SHP77 treated with DMSO at 0.1 percent for 48 hours (cell line): ENCODE data around the gene LHFPL2.

Source experiments
- DNase-seq: peaks from one replicate; lab custom pipeline; 2025; lab: John Stamatoyannopoulos, UW

LHFPL2 gene

DNA sequence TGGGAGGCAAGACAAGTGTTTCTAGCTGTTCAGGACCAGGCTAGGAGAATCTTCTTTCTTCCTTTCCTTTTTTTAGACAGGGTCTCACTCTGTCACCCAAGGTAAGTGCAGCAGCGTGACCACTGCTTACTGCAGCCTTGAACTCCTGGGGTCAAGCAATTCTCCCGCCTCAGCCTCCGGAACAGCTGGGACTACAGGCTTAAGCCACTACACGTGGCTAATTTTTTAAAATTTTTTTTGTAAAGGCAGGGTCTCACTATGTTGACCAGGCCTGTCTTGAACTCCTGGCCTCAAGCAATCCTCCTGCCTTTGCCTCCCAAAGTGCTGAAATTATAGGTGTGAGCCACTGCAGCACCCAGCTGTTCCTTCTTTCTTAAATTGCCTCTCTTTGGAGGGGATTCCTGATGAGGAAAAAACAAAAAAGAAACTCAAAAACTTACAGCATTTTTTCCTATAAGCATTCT lies 53.1 kb downstream of the LHFPL2 start:
- no peak for DNase-seq

DNA sequence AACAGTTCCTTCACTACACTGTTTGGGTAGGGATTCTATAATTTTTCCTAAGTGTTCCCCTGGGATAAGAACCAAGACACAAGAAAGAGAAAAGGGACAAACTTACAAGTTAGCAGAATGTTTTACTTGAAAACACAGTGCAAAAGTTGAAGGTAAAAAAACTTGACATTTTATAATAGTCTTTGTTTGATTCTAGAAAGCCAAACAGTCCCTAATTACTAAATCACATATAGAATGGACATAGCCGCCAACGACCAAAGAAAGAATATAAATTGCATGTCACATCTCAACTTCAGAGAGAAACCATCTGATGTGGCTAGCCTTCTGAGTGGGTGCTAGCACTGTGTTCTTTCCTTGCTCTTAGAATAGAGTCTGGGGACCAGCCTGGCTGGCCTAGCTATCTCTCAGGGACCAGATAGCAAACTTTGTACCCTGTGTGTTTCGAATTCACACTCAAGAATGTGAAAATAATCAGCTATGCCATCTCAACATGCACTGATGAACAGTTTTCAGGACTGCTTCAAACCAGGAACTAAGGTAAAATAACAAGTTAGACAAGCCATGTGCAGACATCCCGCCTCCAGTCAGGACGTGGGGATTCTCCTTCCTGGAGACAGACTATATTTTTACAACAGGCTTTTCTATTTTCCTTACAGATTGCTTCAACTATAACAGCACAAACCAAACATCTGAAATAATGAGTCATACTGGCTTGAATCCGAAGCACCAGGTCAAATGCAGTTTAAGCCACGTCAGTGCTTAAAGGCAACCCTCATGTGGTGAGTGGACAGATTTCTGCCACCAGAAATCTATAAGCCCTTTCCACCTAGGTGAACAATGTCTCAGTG lies 53.7 kb downstream of the LHFPL2 start:
- DNase-seq, result no peak

DNA sequence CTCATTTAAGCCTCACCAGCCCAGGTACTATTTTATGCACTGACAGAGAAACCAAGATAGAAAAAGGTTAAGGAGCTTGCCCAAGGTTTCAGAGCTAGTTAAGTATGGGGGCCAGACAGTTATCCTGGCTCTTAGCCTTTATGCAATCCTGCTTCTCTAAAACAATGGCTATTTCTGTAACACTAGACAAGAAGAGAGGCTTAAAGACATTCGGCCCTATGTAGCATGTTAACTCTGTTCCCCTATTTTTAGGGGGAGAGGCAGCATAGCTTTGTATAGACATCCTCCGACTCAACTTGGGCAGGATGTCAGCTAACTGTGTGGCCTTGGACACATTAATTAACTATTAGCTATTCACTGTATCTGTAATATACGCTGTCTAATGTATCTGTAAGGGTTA lies 54.6 kb downstream of the LHFPL2 start:
- no peak for DNase-seq

DNA sequence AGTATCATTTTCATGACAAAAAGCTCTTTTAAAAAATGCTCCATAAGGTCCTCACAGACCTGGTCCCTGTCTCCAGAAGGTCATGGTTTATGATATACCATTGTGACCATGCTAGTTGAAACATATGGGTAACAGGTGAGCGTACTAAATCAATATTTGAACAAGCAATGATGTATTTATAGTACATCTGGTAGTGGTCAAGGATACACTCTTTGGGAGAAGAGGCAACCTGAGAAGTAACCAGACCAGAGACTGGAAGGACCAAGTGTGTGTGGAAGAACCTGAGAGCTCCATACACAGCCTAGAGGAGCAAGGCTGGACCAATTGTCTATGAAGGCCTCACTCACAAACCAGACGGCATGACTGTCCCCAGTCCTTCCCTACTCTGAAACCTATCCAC lies 55.1 kb downstream of the LHFPL2 start:
- peak; percentile 67 for DNase-seq

DNA sequence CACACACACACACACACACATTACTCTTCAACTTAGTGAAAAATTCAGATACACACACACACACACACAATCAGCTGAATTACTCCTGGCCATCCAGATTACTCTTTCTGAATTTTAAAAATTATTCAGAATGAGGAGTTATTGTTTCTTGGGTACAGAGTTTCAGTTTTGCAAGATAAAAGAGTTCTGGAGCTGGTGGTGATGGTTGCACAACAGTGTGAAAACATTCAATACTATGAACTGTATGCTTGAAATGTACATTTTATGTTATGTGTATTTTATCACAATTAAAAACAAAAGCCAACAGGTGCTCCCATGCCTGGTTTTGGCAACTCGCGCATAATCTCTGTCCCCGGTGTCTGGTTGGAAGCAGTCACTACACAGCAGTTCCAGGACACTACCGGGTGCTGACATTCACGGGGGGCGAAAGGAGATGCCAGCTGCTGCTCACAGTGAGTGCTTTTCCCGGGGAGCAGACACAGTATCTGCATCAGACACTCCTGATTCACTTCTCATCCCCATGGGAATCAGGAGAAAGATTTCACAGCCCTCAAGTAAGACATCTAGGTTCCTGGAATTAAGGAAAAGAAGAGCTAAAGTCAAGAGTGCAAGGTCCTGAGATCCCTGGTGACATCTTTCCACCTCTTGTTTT lies 55.7 kb downstream of the LHFPL2 start:
- no peak for DNase-seq

DNA sequence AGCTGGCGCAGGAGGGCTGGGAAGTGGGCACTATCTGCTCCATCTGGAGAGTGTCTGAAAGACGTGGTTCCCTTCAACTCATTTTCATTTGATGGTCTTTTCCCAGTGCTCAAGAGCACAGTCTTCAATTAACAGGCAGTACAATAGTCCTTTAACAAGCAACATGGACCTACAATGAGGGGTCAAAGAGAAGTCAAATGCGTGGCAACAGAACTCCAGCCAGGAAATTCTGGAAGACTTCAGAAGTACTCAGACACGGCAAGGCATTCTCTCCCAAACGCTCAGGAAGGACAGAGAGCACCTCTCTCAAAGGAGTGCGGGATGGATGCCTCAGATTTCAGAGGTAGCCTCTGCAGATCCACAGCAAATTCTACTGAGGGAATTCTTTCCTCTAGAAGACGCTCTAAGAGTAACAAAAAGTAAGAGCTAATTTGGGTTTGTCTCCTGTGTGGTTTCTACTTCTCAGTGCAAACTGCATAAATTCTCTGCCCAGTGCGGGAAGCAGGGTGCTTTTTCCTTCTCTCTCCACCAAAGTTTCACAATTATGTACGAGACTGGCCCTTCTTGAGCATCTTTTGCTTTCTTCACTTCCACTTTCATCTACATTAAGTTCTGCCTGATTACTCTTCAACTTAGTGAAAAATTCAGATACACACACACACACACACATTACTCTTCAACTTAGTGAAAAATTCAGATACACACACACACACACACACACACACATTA lies 56.4 kb downstream of the LHFPL2 start:
- no peak for DNase-seq

DNA sequence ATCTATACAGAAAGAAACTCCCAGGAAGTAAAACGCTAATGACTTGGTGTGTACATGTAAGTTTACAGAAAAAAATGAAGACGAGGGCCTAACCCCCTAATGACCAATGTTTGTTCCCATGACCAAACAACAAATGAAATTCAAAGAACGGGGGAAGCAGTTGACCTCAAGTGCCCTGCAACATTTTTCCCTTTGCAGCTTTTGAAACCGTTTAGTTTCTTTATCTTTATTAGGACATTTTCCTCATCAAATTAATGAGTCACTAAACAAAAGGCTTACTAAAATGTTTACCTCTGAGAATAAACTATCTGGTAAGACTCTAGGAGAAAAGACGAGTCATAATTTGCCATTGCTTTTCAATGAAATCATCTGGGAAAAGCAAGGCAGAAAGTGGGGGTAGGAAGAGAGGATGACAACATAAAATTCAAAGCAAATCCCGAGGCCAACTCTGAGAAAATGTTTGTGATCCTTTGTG lies 57.4 kb downstream of the LHFPL2 start:
- DNase-seq, result no peak

DNA sequence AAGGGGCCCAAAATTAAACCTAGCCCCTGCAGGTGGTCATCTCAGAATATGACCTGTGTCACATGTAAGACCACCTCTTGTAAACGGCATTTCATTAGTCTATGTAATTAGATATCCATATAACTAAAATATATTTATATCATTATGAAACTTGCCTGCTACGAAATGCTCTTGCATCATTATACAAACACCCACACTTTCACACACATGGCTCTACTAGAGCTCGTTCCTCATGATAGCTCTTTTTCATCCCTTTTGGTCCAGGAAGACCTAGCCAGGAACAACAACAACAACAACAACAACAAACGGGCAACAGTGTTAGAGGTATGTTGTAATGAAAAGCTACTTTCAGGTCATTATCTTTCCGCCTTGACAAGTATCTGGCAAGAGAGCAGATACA lies 58.6 kb downstream of the LHFPL2 start:
- no peak for DNase-seq

DNA sequence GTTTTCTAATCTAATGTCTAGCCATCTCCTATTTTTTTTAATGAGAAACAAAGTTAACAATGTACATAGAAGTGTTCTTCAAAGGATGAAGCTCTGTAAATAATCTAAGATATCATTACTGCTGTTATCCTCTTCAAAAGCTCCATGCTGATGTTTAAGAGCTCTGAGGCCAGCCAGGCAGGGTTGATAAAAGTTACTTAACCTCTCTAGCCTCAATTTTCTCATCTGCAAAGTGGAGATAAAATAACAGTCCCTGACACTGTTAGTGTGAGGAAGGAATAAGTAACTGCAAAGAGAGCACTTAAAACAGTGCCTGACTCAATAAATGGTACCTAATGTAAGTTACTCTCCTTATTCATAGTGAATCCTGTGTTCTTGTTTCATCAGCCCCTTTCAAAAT lies 60.1 kb downstream of the LHFPL2 start:
- DNase-seq, result no peak

DNA sequence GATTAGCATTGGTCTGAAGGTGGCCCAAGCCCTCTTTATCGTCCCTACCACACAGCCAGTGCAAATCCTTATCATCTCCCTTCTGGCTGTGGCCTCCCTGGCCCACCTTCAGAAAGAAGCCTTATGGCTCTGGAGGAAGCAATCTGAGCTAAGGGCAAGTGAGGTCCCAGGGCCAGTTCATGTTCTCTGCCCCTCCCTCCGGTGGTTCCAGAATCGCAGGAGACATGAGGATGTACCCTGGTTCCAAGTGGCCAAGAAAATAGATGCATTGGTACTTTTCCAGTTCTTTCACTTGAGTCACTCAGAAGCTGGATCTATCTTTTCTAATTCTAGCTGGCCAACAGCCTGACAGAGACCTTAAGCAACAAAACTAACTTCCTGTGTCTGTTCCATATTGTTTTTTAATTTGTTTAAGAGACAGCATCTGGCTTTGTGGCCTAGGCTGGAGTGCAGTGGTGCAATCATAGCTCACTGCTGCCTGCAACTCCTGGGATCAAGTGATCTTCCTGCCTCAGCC lies 60.7 kb downstream of the LHFPL2 start:
- DNase-seq, result no peak

DNA sequence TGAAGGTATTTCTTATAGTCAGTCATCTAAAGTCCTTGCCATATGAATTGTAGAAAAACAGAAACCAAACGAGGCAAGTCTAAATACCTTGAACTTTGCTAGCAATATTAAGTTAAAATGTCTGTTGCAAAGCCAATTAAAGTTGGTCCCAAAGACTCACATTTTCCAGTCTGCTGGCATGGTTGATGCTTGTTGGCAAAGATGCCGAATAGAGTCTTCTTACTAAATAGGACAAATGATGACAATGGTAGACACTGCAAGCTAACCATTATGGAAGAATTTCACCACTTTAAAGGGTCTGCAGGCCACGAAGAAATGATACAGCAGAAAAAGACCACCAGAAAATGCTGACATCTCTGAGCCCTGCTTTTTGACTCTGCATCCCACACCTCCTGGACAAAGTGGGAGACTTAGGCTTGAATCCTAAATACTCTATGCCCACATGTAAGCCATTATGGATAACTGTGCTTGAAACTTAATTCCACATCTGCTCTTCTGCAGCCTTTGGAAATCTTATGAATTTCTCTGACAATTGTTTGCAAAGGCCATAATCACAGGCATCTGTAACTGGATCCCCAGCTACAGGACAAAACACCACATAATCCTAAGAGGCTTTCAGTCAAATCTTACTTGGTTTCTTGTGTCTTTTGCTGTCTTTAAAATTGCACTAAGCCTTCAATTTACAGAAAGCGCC lies 61.3 kb downstream of the LHFPL2 start:
- DNase-seq, result no peak

DNA sequence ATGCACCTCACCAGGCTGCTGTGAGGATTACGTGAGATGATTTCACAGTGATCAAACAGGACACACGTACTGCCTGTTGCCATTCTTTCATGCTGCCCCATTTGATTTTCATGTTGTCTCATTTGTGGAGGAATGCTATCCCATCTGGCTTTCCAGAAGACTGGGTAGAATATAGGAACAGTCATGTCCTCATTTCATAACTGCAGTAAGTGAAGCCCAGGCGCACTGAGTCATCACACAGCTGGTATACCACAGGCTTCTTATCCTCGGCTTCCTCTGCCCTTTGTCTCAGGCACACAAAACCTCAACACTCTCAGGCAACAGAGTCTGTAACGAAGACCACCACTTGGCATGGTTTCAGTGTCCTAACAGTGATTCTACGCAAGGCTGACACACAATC lies 62.3 kb downstream of the LHFPL2 start:
- DNase-seq, result no peak

DNA sequence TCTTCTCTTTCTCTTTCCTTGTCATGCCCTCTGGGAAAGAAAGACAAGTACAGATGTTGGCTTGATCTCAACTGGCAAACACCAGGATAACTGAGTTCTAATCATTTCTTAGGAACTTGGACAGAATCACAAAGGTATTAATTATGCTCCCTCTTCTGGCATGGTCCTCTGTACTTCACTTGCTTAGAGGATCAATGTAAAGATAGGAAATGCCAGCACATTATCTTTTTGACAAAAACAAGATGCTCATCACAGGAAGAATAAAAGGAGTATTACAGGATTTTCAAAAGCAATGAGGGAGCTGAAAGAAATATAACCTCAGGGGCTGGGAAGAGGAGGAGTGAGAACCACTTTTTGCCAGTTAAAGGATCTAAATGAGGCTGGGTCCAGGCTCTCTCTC lies 70.6 kb downstream of the LHFPL2 start:
- no peak for DNase-seq

DNA sequence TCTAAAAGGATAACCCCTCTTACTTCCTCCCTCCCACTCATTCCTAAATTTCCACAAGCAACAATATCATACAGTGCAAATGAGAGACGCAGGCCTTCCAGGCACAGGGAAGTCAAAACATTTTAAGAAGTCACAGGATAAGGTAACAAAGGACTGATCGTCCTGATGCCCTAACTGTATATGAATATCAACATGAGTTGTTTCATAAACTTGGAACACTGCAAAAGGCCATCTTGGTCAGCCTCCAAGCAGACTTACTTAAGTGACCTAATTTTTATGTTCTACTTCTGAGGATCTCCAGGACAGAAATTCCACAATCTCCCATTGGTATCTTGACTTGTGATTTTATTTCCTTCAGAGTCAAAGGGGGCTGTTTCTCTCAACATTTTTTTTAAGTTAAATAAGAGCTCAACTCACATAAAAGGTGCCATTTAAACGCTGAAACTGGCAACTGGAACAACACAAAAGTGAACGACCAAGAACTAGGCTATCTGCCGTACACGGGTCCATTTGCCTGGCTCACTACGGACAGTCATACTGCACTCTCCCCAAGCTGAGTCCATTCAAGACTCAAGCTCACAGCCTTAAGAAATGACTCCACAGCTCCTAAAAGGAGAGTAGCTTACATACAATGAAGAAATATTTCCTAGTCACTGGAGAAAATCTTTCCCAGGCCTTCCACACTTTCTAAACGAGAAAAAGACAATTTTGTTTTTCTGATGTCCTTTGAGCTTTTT lies 71.3 kb downstream of the LHFPL2 start:
- DNase-seq, result no peak

DNA sequence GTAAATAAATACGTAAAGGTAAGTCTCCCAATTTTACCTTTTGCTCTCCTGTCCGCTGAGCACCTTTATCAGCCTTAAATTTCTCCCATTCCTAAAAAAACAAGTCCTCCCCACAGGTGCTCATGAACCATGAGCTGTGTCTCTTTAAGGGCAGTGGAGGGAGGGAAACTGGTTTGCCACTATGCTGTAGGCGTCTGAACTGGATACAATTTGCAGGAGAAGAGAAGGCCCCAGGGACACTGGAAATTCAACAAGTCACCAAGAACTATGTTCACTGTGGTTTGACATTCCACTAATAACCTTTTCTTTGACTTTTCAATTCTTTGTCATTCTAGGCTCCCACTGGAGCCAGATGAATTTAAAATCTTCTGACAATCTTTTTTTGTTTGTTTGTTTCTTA lies 72.2 kb downstream of the LHFPL2 start:
- DNase-seq, result no peak

DNA sequence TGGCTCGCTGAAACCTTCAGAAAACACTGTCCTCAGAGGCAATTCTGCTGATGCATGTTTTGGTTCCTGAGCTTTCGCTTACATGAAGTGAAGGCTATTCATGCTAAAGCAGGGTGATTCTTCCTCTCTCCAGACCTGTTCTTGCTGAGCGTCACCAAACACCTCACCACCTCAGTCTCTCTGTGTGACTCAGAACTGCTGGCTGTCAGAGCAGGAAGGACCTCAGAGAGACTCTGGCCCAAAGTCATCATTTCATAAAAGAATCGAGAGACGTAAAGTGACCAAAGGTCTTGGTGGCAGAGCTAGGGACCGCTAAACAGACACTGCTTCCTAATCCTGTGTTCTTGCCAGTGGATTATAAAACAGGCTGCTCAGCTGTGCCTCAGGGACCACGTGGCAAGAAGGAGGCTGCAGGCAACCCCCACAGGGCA lies 73.8 kb downstream of the LHFPL2 start:
- no peak for DNase-seq

DNA sequence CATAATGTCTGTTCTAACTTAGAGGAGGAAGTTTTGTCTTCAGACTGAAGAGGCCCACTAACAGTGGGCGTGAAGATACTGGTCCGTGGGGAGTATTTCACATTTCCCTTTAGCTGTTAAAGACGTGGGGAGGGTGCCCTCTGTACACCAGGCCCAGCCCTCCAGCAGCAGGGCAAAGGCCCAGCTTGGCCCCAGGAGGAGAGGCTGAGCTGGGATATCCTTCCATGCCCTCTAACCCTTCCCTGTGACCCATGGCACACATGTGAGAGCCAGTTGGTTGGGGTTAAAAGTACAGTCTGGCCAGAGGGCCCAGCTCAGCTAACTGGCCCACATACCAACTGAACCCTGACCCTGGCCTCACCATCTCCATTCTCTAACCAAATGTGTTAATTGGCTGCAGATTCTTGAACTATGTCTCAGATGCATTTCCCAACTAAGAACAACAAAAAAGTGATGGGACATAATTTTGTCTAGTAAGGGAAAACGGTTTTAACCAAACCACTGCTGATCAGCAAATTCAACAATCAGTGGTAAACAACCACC lies 74.4 kb downstream of the LHFPL2 start:
- DNase-seq, result no peak

DNA sequence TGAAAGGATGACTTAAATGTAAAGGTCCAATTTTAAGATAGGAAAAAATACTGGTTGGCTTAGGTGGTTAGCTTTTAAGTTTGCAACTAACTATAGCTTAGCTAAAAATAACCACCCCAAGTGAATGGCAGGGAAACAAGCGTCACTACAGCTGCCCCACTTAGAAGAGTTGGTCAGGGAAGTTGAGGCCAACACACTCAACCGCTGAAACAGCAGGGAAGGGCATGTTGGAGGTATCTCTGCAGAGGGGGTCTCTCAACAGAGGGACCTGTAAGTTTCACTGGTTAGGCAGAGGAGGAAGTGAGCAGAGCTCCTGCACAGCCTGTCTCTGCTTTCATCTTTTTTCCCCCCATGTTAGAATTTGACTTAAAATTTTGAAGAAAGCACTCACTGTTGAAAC lies 75.3 kb downstream of the LHFPL2 start:
- DNase-seq, result no peak

DNA sequence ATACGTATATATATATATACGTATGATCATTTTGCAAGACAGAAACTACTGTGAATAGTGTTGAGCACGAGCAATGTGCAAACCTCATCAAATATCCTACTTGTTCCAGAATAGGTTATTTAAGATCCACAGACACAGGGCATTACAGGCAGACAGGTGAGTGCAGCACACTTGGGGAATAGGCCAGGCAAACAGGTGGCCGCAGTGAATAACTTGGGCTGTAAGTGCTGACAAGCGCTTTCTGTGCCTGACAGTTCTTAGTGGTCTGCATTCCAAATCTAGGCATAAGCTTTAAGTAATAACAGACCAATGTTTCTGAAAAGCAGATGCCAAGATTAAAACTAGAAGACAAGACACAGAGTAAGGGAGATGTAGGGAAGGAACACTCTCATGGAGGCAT lies 77.9 kb downstream of the LHFPL2 start:
- no peak for DNase-seq

DNA sequence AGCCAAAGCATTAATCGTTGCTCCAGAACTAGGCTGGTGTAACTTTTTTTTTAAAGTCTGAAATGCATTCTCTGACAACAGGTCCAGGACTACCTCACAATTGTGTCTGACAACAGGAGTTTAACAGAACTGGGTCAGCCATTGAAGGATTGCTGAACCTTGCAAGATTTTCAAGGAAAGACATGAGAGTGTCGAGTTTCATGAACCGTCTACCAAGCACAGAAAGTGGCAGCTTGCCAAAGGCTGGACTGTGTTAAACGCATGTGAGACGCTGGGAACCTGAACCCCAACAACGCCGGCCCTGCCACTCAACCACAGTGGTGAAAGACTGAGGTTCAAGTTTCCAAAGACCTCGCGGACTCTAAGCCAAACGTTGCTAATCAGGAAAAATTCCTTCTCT lies 79.1 kb downstream of the LHFPL2 start:
- DNase-seq, result no peak

DNA sequence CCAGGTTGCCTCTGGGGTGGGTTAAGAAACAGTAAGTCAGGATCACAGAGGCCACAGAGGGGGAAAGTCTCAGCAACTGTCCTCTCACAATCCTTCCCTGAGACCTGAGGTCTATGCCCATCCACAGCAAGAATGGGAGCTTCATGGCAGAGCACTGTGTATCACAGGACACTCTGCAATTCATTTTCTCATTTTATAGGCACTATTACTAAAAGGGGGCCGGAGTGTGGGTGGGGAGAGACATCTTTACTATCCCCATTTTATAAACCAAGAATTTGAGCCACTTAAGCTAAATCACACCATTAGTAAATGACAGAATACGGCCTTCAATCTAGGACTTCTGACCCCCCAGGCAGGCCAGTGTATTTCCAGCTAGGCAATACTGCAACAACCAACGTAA lies 79.9 kb downstream of the LHFPL2 start:
- no peak for DNase-seq
